ACC112 (cell line): ENCODE measurements around the gene CELA2A.

Experiments
- H2AFZ ChIP-seq: fragments of 200-600 bp; sonication (generic); one replicate; pipeline ENCODE4 v1.6.0; 2017; ENCODE audit warnings: antibody characterized with exemption, low read length; ENCODE audit not compliant: unreplicated experiment
- H3K27ac ChIP-seq: fragments of 200-600 bp; sonication (generic); 2 replicates; pipeline ENCODE4 v1.5.1; 2014; ENCODE audit warnings: low read depth, mild to moderate bottlenecking, antibody characterized with exemption, low read length, moderate library complexity
- H3K27me3 ChIP-seq: fragments of 200-600 bp; sonication (generic); 2 replicates; pipeline ENCODE4 v1.6.1; 2014; ENCODE audit warnings: mild to moderate bottlenecking, antibody characterized with exemption, low read length, moderate library complexity, mixed read lengths; ENCODE audit not compliant: insufficient read depth
- H3K36me3 ChIP-seq: fragments of 200-600 bp; sonication (generic); 2 replicates; pipeline ENCODE4 v1.6.1; 2016; ENCODE audit warnings: mild to moderate bottlenecking, antibody characterized with exemption, low read length, moderate library complexity, mixed read lengths; ENCODE audit not compliant: insufficient read depth
- H3K4me1 ChIP-seq: fragments of 200-600 bp; sonication (generic); one replicate; pipeline ENCODE4 v1.6.1; 2016; ENCODE audit warnings: low read length, mixed read lengths; ENCODE audit not compliant: insufficient read depth, unreplicated experiment, control insufficient read depth
- H3K4me3 ChIP-seq: fragments of 200-600 bp; sonication (generic); 2 replicates; pipeline ENCODE4 v1.5.1; 2014; ENCODE audit warnings: mild to moderate bottlenecking, low read depth, low read length
- H3K79me2 ChIP-seq: fragments of 200-600 bp; sonication (generic); one replicate; pipeline ENCODE4 v1.6.0; 2016; ENCODE audit warnings: low read length; ENCODE audit not compliant: control insufficient read depth, unreplicated experiment, insufficient read depth

Gene CELA2A

GRCh38 chr1:15444468-15445389, 11.8 kb upstream of the CELA2A start:
- H2AFZ ChIP-seq: no peak overlapping the region
- no peaks in the 10 kb centered on the region for H3K36me3 ChIP-seq
- H3K79me2 ChIP-seq: no peaks in the 10 kb centered on the region
- H3K27me3 ChIP-seq: peaks cover 5% of the 10 kb centered on the region; the same call in 1 of the 2 replicates
- H3K27ac ChIP-seq: no peak overlapping the region
- no peak overlapping the region for H3K4me3 ChIP-seq
- no peaks in the 10 kb centered on the region for H3K4me1 ChIP-seq

GRCh38 chr1:15445390-15446122, 11.0 kb upstream of the CELA2A start:
- no peaks in the 10 kb centered on the region for H3K36me3 ChIP-seq
- H3K4me1 ChIP-seq: no peaks in the 10 kb centered on the region
- peaks cover 5% of the 10 kb centered on the region; the same call in 1 of the 2 replicates for H3K27me3 ChIP-seq
- no peaks in the 10 kb centered on the region for H3K79me2 ChIP-seq
- H3K4me3 ChIP-seq: no peak overlapping the region
- H2AFZ ChIP-seq: no peak overlapping the region
- no peak overlapping the region for H3K27ac ChIP-seq

- Histone ChIP-seq H2AFZ (no peak overlapping the region), H3K4me1 (no peaks in the 10 kb centered on the region), H3K4me3 (no peak overlapping the region), H3K27ac (no peak overlapping the region), H3K36me3 (no peaks in the 10 kb centered on the region), H3K27me3 (peaks cover 5% of the 10 kb centered on the region; the same call in 1 of the 2 replicates), H3K79me2 (no peaks in the 10 kb centered on the region)
Observed at GRCh38 chr1:15446212-15446611, 10.3 kb upstream of the CELA2A start.

GRCh38 chr1:15448877-15449462, 7.6 kb upstream of the CELA2A start:
- Histone ChIP-seq H3K4me1 (peaks cover 4% of the 10 kb centered on the region), H2AFZ (no peak overlapping the region), H3K79me2 (no peaks in the 10 kb centered on the region), H3K4me3 (no peak overlapping the region), H3K27me3 (peaks cover 5% of the 10 kb centered on the region; the same call in 1 of the 2 replicates), H3K27ac (no peak overlapping the region), H3K36me3 (no peaks in the 10 kb centered on the region)

- peaks cover 5% of the 10 kb centered on the region; the same call in 1 of the 2 replicates for H3K27me3 ChIP-seq
- H3K27ac ChIP-seq: no peak overlapping the region
- H3K4me1 ChIP-seq: peaks cover 9% of the 10 kb centered on the region
- no peak overlapping the region for H3K4me3 ChIP-seq
- no peak overlapping the region for H2AFZ ChIP-seq
- no peaks in the 10 kb centered on the region for H3K79me2 ChIP-seq
- no peaks in the 10 kb centered on the region for H3K36me3 ChIP-seq
Observed at GRCh38 chr1:15449567-15449966, 7.0 kb upstream of the CELA2A start.

- no peak overlapping the region for H2AFZ ChIP-seq
- no peak overlapping the region for H3K4me3 ChIP-seq
- peaks cover 11% of the 10 kb centered on the region for H3K4me1 ChIP-seq
- peaks cover 5% of the 10 kb centered on the region; the same call in 1 of the 2 replicates for H3K27me3 ChIP-seq
- no peaks in the 10 kb centered on the region for H3K36me3 ChIP-seq
- H3K27ac ChIP-seq: no peak overlapping the region
- no peaks in the 10 kb centered on the region for H3K79me2 ChIP-seq
Observed at GRCh38 chr1:15451014-15451722, 5.4 kb upstream of the CELA2A start.

- Histone ChIP-seq H3K79me2 (no peaks in the 10 kb centered on the region), H3K36me3 (no peaks in the 10 kb centered on the region), H2AFZ (no peak overlapping the region), H3K4me1 (peaks cover 11% of the 10 kb centered on the region), H3K27ac (no peak overlapping the region), H3K27me3 (peaks cover 2% of the 10 kb centered on the region; the same call in 1 of the 2 replicates), H3K4me3 (no peak overlapping the region)
Observed at GRCh38 chr1:15452216-15452615, 4.3 kb upstream of the CELA2A start.

- Histone ChIP-seq H3K27ac (no peak overlapping the region), H2AFZ (no peak overlapping the region), H3K79me2 (no peaks in the 10 kb centered on the region), H3K27me3 (no peaks in the 10 kb centered on the region), H3K4me1 (peaks cover 11% of the 10 kb centered on the region), H3K4me3 (no peak overlapping the region), H3K36me3 (no peaks in the 10 kb centered on the region)
Observed at GRCh38 chr1:15452866-15453571, 3.5 kb upstream of the CELA2A start.

GRCh38 chr1:15453734-15454133, 2.8 kb upstream of the CELA2A start:
- H3K4me3 ChIP-seq: no peak overlapping the region
- H3K79me2 ChIP-seq: no peaks in the 10 kb centered on the region
- peaks cover 11% of the 10 kb centered on the region for H3K4me1 ChIP-seq
- no peaks in the 10 kb centered on the region for H3K36me3 ChIP-seq
- H3K27me3 ChIP-seq: no peaks in the 10 kb centered on the region
- H2AFZ ChIP-seq: no peak overlapping the region
- no peak overlapping the region; the same call in 1 of the 2 replicates for H3K27ac ChIP-seq
